ENCODE data around the gene RPP25L. TPM values are rescaled to one million over a fixed set of nuclear protein-coding genes. Genes with fewer than 3 reads are reported as not detected.

Gene RPP25L
- total and polyA plus RNA-seq, 9 of the 15 experiments (the other 6 are each of a cell fraction or from before 2014, with no cell fraction given), result 16.3 to 43.7 (median 29.0) TPM

DNA sequence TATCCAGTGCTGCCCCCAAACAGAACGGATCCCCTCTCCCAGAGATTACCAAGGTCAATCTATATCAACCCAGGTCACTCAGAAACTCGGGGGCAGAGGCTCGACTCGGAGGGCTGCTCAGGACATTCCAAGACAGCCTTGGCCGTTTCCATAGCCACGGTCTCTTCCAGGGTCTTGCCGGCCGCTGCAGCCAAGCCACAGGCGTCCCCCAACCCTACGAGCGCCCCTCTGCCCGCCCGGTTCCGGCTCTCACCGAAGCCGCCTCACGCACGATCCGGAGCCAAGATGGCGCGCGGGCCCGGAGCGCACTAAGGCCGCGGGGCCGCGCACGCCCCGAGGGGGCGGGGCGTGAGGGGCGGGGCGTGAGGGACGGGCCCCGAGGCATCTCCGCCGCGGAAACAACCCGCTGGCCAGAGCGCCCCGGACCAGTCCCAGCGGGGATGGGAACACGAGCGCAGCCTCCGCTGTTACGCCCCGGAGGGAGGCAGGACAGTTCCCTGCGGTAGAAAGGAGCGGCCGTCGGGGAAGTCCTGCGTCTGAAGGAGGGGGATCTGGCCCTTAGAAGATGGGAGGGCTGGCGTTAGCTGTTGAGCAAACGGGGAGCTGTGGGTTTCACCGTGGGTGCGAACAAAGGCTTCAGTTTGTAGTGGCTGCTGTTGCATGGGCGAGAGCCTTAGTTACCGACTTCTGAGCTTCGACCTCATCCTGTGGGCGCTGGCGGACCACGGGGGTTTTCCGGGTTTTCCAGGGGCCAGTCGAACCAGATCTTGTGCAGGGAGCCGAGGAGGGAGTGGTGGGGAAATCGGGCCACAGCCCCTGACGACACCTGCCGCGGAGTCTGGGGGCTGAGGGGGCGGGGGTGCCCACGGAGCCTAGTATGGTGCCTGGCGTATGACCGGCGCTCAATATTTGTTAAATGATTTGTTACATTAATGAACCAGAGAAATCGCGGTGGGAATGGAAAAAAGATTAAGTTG is at the start of gene RPP25L (continued):
- no peak for TF ChIP-seq LCOR (CRISPR knock-in tag; IDR thresholded peaks at IDR 0.05)
- peak; percentile 37; the same call in 1 of the 2 replicates for TF ChIP-seq NFRKB (IDR thresholded peaks at IDR 0.05; ENCODE audit: low read depth)
- no peak for TF ChIP-seq FOXK2 (conservative IDR thresholded peaks at IDR 0.05 in 1 of 2, IDR thresholded peaks at IDR 0.05 in 1 of 2; ENCODE audit: low read depth in 2 of 2)
- TF ChIP-seq IRF2 (CRISPR knock-in tag; IDR thresholded peaks at IDR 0.05), result no peak
- TF ChIP-seq ARID4B (CRISPR knock-in tag; IDR thresholded peaks at IDR 0.05), result peak; percentile 60; the same call in 1 of the 2 replicates
- peak; percentile 88 for TF ChIP-seq TAF1 (IDR thresholded peaks at IDR 0.05; ENCODE audit: control insufficient read depth, extremely low read depth, insufficient read depth, low read length, severe bottlenecking)
- TF ChIP-seq SIN3B (IDR thresholded peaks at IDR 0.05; ENCODE audit: low read depth), result no peak
- TF ChIP-seq POLR2B (IDR thresholded peaks at IDR 0.05; ENCODE audit: low read depth, partially characterized antibody), result peak; percentile 61
- no peak for TF ChIP-seq CHD2 (IDR thresholded peaks at IDR 0.05; ENCODE audit: low read depth, low read length)
- no peak for TF ChIP-seq ZNF561 (CRISPR knock-in tag; conservative IDR thresholded peaks at IDR 0.05)
- TF ChIP-seq ERF (CRISPR knock-in tag; IDR thresholded peaks at IDR 0.05), result peak; percentile 26; the same call in 1 of the 2 replicates
- peak; percentile 75 to 80 for TF ChIP-seq NRF1 (conservative IDR thresholded peaks at IDR 0.05 in 1 of 2, IDR thresholded peaks at IDR 0.05 in 1 of 2)
- TF ChIP-seq, protein P1, sequence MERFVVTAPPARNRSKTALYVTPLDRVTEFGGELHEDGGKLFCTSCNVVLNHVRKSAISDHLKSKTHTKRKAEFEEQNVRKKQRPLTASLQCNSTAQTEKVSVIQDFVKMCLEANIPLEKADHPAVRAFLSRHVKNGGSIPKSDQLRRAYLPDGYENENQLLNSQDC (CRISPR knock-in tag; IDR thresholded peaks at IDR 0.05), result no peak
- TF ChIP-seq, protein P2, sequence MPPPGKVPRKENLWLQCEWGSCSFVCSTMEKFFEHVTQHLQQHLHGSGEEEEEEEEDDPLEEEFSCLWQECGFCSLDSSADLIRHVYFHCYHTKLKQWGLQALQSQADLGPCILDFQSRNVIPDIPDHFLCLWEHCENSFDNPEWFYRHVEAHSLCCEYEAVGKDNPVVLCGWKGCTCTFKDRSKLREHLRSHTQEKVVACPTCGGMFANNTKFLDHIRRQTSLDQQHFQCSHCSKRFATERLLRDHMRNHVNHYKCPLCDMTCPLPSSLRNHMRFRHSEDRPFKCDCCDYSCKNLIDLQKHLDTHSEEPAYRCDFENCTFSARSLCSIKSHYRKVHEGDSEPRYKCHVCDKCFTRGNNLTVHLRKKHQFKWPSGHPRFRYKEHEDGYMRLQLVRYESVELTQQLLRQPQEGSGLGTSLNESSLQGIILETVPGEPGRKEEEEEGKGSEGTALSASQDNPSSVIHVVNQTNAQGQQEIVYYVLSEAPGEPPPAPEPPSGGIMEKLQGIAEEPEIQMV (tag; conservative IDR thresholded peaks at IDR 0.05; ENCODE audit: low read depth), result no peak
- TF ChIP-seq CTBP1 (IDR thresholded peaks at IDR 0.05; ENCODE audit: borderline replicate concordance), result peak; percentile 60; the same call in 1 of the 2 replicates
- TF ChIP-seq HDAC1 (IDR thresholded peaks at IDR 0.05), result 0 out of 4 replicates have a peak, but pooled peaks of 1 of the 2 experiments have one; percentile 47

Data from K562 (cell line).